HG03442 (cell line): Measurements from ENCODE around the gene RPL7A.
"Not testable (repeated sequence)": the region's sequence is repeated elsewhere in the genome, so short reads cannot be mapped to it uniquely, and the experiment has no call there.

Source experiments
- ATAC-seq: cut with Tn5 transposase; IDR thresholded peaks from one replicate; pipeline ENCODE4 v1.9.1; 2021; ENCODE audit warnings: mild to moderate bottlenecking, moderate library complexity; ENCODE audit not compliant: unreplicated experiment

The RPL7A gene

GRCh38 chr9:133347985-133348717 lies at the start of gene RPL7A, which contains the start of gene MED22:
Gene RPL7A, plus strand, starts transcription at chr9:133348218. Its CDS starts 26 bp downstream, at chr9:133348244.
Gene MED22, minus strand, starts transcription at chr9:133348131. Its CDS starts 1,469 bp downstream, at chr9:133346662.
- peak; percentile 66 for ATAC-seq

- not testable (repeated sequence) for ATAC-seq
These were observed 48.0 kb upstream of the RPL7A start for GRCh38 chr9:133299996-133300395.

GRCh38 chr9:133301253-133302230 lies 46.5 kb upstream of the RPL7A start:
- no peak for ATAC-seq

- no peak for ATAC-seq
These were observed 44.5 kb upstream of the RPL7A start for GRCh38 chr9:133303266-133304157.

- no peak for ATAC-seq
These were observed 43.9 kb upstream of the RPL7A start for GRCh38 chr9:133304158-133304470.

- ATAC-seq = no peak
These were observed 43.3 kb upstream of the RPL7A start for GRCh38 chr9:133304477-133305377.

GRCh38 chr9:133305731-133306130 lies 42.3 kb upstream of the RPL7A start:
- no peak for ATAC-seq

- no peak for ATAC-seq
These were observed 41.5 kb upstream of the RPL7A start for GRCh38 chr9:133306242-133307204.

- ATAC-seq = no peak
These were observed 40.7 kb upstream of the RPL7A start for GRCh38 chr9:133307301-133307700.

GRCh38 chr9:133309608-133310007 lies 38.4 kb upstream of the RPL7A start:
- no peak for ATAC-seq

- ATAC-seq = no peak
These were observed 32.0 kb upstream of the RPL7A start for GRCh38 chr9:133315997-133316396.

GRCh38 chr9:133317551-133317950 lies 30.5 kb upstream of the RPL7A start:
- not testable (repeated sequence) for ATAC-seq

- ATAC-seq = no peak
These were observed 27.6 kb upstream of the RPL7A start for GRCh38 chr9:133320421-133320881.

- ATAC-seq = no peak
These were observed 26.5 kb upstream of the RPL7A start for GRCh38 chr9:133321411-133321935.

- no peak for ATAC-seq
These were observed 25.3 kb upstream of the RPL7A start for GRCh38 chr9:133322701-133323100.

GRCh38 chr9:133323211-133323610 lies 24.8 kb upstream of the RPL7A start:
- no peak for ATAC-seq

- ATAC-seq = no peak
These were observed 23.9 kb upstream of the RPL7A start for GRCh38 chr9:133323991-133324703.

GRCh38 chr9:133327021-133327420 lies 21.0 kb upstream of the RPL7A start:
- not testable (repeated sequence) for ATAC-seq
